ENCODE results near the gene ALLC. TPM values are rescaled to one million over a fixed set of nuclear protein-coding genes. Genes with fewer than 3 reads are reported as not detected.

Gene ALLC
- total and polyA plus RNA-seq, 10 of the 15 experiments (the other 5 are each of a cell fraction or from before 2014, with no cell fraction given): 0.05 TPM; not detected in 9

DNA sequence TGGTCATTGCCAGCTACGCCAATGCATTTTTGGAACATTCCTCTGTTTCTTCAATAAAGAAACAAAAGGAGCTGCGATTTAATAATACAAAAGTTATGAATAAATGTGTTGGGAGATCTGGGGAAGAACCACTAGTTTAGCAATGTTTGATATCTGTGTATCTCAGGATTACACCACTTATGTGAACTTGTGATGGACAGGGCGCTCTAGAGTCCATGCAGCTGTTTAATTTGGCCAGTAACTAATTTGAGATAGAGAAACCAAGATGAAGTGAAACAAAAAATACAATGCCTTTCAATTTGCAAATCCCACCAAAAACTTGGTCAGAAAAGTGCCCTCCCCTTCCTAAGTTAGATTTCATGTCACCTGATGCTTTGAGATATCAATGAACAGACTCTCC lies 38.5 kb downstream of the ALLC start:
- TF ChIP-seq, protein P1, sequence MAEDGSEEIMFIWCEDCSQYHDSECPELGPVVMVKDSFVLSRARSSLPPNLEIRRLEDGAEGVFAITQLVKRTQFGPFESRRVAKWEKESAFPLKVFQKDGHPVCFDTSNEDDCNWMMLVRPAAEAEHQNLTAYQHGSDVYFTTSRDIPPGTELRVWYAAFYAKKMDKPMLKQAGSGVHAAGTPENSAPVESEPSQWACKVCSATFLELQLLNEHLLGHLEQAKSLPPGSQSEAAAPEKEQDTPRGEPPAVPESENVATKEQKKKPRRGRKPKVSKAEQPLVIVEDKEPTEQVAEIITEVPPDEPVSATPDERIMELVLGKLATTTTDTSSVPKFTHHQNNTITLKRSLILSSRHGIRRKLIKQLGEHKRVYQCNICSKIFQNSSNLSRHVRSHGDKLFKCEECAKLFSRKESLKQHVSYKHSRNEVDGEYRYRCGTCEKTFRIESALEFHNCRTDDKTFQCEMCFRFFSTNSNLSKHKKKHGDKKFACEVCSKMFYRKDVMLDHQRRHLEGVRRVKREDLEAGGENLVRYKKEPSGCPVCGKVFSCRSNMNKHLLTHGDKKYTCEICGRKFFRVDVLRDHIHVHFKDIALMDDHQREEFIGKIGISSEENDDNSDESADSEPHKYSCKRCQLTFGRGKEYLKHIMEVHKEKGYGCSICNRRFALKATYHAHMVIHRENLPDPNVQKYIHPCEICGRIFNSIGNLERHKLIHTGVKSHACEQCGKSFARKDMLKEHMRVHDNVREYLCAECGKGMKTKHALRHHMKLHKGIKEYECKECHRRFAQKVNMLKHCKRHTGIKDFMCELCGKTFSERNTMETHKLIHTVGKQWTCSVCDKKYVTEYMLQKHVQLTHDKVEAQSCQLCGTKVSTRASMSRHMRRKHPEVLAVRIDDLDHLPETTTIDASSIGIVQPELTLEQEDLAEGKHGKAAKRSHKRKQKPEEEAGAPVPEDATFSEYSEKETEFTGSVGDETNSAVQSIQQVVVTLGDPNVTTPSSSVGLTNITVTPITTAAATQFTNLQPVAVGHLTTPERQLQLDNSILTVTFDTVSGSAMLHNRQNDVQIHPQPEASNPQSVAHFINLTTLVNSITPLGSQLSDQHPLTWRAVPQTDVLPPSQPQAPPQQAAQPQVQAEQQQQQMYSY (CRISPR knock-in tag; IDR thresholded peaks at IDR 0.05): no peak
- TF ChIP-seq, protein P2, sequence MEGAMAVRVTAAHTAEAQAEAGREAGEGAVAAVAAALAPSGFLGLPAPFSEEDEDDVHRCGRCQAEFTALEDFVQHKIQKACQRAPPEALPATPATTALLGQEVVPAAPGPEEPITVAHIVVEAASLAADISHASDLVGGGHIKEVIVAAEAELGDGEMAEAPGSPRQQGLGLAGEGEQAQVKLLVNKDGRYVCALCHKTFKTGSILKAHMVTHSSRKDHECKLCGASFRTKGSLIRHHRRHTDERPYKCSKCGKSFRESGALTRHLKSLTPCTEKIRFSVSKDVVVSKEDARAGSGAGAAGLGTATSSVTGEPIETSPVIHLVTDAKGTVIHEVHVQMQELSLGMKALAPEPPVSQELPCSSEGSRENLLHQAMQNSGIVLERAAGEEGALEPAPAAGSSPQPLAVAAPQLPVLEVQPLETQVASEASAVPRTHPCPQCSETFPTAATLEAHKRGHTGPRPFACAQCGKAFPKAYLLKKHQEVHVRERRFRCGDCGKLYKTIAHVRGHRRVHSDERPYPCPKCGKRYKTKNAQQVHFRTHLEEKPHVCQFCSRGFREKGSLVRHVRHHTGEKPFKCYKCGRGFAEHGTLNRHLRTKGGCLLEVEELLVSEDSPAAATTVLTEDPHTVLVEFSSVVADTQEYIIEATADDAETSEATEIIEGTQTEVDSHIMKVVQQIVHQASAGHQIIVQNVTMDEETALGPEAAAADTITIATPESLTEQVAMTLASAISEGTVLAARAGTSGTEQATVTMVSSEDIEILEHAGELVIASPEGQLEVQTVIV (IDR thresholded peaks at IDR 0.05; ENCODE audit: borderline replicate concordance, partially characterized antibody): no peak
- TF ChIP-seq, protein P3, sequence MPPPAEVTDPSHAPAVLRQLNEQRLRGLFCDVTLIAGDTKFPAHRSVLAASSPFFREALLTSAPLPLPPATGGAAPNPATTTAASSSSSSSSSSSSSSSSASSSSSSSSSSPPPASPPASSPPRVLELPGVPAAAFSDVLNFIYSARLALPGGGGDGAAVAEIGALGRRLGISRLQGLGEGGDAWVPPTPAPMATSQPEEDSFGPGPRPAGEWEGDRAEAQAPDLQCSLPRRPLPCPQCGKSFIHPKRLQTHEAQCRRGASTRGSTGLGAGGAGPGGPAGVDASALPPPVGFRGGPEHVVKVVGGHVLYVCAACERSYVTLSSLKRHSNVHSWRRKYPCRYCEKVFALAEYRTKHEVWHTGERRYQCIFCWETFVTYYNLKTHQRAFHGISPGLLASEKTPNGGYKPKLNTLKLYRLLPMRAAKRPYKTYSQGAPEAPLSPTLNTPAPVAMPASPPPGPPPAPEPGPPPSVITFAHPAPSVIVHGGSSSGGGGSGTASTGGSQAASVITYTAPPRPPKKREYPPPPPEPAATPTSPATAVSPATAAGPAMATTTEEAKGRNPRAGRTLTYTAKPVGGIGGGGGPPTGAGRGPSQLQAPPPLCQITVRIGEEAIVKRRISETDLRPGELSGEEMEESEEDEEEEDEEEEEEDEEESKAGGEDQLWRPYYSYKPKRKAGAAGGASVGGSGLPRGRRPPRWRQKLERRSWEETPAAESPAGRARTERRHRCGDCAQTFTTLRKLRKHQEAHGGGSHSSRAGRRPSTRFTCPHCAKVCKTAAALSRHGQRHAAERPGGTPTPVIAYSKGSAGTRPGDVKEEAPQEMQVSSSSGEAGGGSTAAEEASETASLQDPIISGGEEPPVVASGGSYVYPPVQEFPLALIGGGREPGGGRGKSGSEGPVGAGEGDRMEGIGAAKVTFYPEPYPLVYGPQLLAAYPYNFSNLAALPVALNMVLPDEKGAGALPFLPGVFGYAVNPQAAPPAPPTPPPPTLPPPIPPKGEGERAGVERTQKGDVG (CRISPR knock-in tag; IDR thresholded peaks at IDR 0.05): no peak
- TF ChIP-seq MYB (IDR thresholded peaks at IDR 0.05; ENCODE audit: borderline replicate concordance, low read depth, low read length): no peak
- no peak for TF ChIP-seq MTA3 (IDR thresholded peaks at IDR 0.05; ENCODE audit: borderline replicate concordance, low read length)
- TF ChIP-seq RFX5 (IDR thresholded peaks at IDR 0.05; ENCODE audit: low read depth, low read length): no peak
- no peak for TF ChIP-seq SMC3 (IDR thresholded peaks at IDR 0.05; ENCODE audit: borderline replicate concordance, low read length)
- TF ChIP-seq FOXK2 (IDR thresholded peaks at IDR 0.05): no peak
- TF ChIP-seq KLF5 (IDR thresholded peaks at IDR 0.05; ENCODE audit: partially characterized antibody): no peak
- no peak for TF ChIP-seq NFIC (IDR thresholded peaks at IDR 0.05; ENCODE audit: low read depth, low read length)
- no peak for TF ChIP-seq HCFC1 (IDR thresholded peaks at IDR 0.05; ENCODE audit: low read length)
- TF ChIP-seq ZNF274 (IDR thresholded peaks at IDR 0.05; ENCODE audit: insufficient read depth, insufficient read length): no peak
- TF ChIP-seq CHD1 (IDR thresholded peaks at IDR 0.05; ENCODE audit: low read depth, low read length): no peak
- Histone ChIP-seq H3K79me2 (ENCODE audit: control insufficient read depth, insufficient read depth, low read length) (no peaks in the 10 kb centered on the region), H3K36me3 (ENCODE audit: control insufficient read depth in 2 of 2, insufficient read depth in 2 of 2, low read length in 1 of 2) (no peaks in the 10 kb centered on the region), H3K9me3 (replicated peaks; ENCODE audit: control insufficient read depth, insufficient read depth, low read length) (no peaks in the 10 kb centered on the region), H3K27ac (ENCODE audit: control insufficient read depth, insufficient read depth) (no peak overlapping the region), H3K4me1 (ENCODE audit: control insufficient read depth, insufficient read depth, low read length) (no peaks in the 10 kb centered on the region), H2AFZ (ENCODE audit: control insufficient read depth, low read depth, low read length) (no peak overlapping the region), H4K20me1 (ENCODE audit: control insufficient read depth, insufficient read depth) (no peaks in the 10 kb centered on the region), H3K4me3 (no peak overlapping the region), H3K9ac (ENCODE audit: control insufficient read depth, insufficient read depth, low read length) (no peak overlapping the region), H3K4me2 (ENCODE audit: control insufficient read depth, insufficient read depth) (no peak overlapping the region), H3K27me3 (replicated peaks in 1 of 2; ENCODE audit: control insufficient read depth in 2 of 2, insufficient read depth in 2 of 2, low read length in 1 of 2) (peaks cover 0 to 2% of the 10 kb centered on the region in 2 experiments; a peak in 2 of 4 replicates)
- no peak for ATAC-seq
- intact Hi-C loops (cut with micrococcal nuclease; ENCODE audit: unreplicated experiment): no loop called here
- in situ Hi-C loops (cut with MboI): no loop called here
- POLR2A ChIA-PET: no interaction called here
- no peak for FAIRE-seq
- no TSS peak for BruUV-seq (replicated peaks)
- RAD21 ChIA-PET (ENCODE audit: unreplicated experiment): no interaction called here
- SMC1A ChIA-PET (ENCODE audit: uncharacterized antibody, unreplicated experiment): no interaction called here
- CTCF ChIA-PET: interaction anchor here (1.7 kb wide), 1 partner anchor 84 kb away, joined by 4 read pairs; no protein-coding TSS in a partner anchor
- no peak for DNase-seq (ENCODE audit: low read depth, low spot score)
- WGBS (ENCODE audit: insufficient coverage, insufficient replicate concordance, low lambda C conversion rate, missing lambda C conversion rate): 34% methylated on average over 3 of the region's 3 CpGs

Data from GM12878 (cell line).